Measurements from ENCODE around the gene PIK3CA. TPM values are rescaled to one million over a fixed set of nuclear protein-coding genes. Genes with fewer than 3 reads are reported as not detected.
A peak's percentile ranks its signal among the peaks of the same experiment; 100 is the strongest.

Gene PIK3CA
- total RNA-seq, 1 experiment from 2014 or later: 20.7 TPM

- no TSS peak for BruUV-seq (replicated peaks)
- no peak overlapping the region for H3K27ac Mint-ChIP-seq (ENCODE audit: low read depth, unreplicated experiment)
- POLR2A ChIA-PET: interaction anchor here (0.5 to 8.1 kb wide), 4 partner anchors 11 to 1525 kb away, joined by 3 to 67 read pairs (median 18); partner anchors contain the start of gene PIK3CA
- DNase-seq (ENCODE audit: unreplicated experiment): peak; percentile 15
- CTCF ChIA-PET: interaction anchor here (1.4 kb wide), 1 partner anchor 36 kb away, joined by 4 read pairs; no protein-coding TSS in a partner anchor
- no peak overlapping the region for H3K4me3 Mint-ChIP-seq (ENCODE audit: unreplicated experiment)
- H3K9me3 Mint-ChIP-seq (ENCODE audit: unreplicated experiment): no peaks in the 10 kb centered on the region
- H3K36me3 Mint-ChIP-seq (ENCODE audit: insufficient read depth, unreplicated experiment): no peaks in the 10 kb centered on the region
- intact Hi-C loops (cut with micrococcal nuclease): no loop called here
- no peaks in the 10 kb centered on the region for H3K27me3 Mint-ChIP-seq (ENCODE audit: insufficient read depth, unreplicated experiment)
- H3K4me1 Mint-ChIP-seq (ENCODE audit: insufficient read depth, unreplicated experiment): peaks cover 24% of the 10 kb centered on the region
- TF ChIP-seq CTCF (IDR thresholded peaks at IDR 0.05; ENCODE audit: unreplicated experiment): no peak
Observed at GRCh38 chr3:179182902-179183301, 34.7 kb downstream of the PIK3CA start.

GRCh38 chr3:179184826-179185225 is 36.7 kb downstream of the PIK3CA start:
- no peaks in the 10 kb centered on the region for H3K36me3 Mint-ChIP-seq (ENCODE audit: insufficient read depth, unreplicated experiment)
- no peak for TF ChIP-seq CTCF (IDR thresholded peaks at IDR 0.05; ENCODE audit: unreplicated experiment)
- H3K4me1 Mint-ChIP-seq (ENCODE audit: insufficient read depth, unreplicated experiment): peaks cover 24% of the 10 kb centered on the region
- POLR2A ChIA-PET: interaction anchor here (0.9 to 8.1 kb wide), 5 partner anchors 9 to 42 kb away, joined by 3 to 67 read pairs (median 5); partner anchors contain the start of gene PIK3CA
- H3K4me3 Mint-ChIP-seq (ENCODE audit: unreplicated experiment): no peak overlapping the region
- DNase-seq (ENCODE audit: unreplicated experiment): no peak
- H3K27me3 Mint-ChIP-seq (ENCODE audit: insufficient read depth, unreplicated experiment): no peaks in the 10 kb centered on the region
- no peak overlapping the region for H3K27ac Mint-ChIP-seq (ENCODE audit: low read depth, unreplicated experiment)
- H3K9me3 Mint-ChIP-seq (ENCODE audit: unreplicated experiment): no peaks in the 10 kb centered on the region
- intact Hi-C loops (cut with micrococcal nuclease): no loop called here
- BruUV-seq (replicated peaks): no TSS peak
- CTCF ChIA-PET: interaction anchor here (0.7 to 1.6 kb wide), 5 partner anchors 10 to 136 kb away, joined by 3 to 6 read pairs (median 3); no protein-coding TSS in a partner anchor

DNA sequence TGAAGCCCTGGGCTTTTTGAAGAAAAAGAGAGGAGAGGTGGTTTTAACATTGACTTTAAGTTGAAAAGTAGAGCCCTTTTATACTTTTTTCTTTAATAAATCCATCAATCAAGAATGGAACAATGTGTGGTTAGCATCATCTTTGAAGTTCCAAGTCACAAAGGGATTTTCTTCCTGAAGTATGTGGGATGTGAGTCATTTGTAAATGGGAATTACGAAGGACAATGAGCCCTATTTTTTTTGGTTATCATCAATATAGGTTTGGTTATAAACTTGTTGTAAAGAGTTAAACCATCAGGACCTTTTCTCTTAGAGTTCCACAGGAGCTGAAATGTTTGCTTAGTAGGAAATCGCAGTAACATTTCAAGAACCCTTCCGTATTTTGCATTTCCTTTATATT is 38.3 kb downstream of the PIK3CA start:
- Mint-ChIP-seq H3K4me1 (ENCODE audit: insufficient read depth, unreplicated experiment) (peaks cover 24% of the 10 kb centered on the region), H3K4me3 (ENCODE audit: unreplicated experiment) (no peak overlapping the region), H3K27ac (ENCODE audit: low read depth, unreplicated experiment) (no peak overlapping the region), H3K36me3 (ENCODE audit: insufficient read depth, unreplicated experiment) (no peaks in the 10 kb centered on the region), H3K27me3 (ENCODE audit: insufficient read depth, unreplicated experiment) (no peaks in the 10 kb centered on the region), H3K9me3 (ENCODE audit: unreplicated experiment) (no peaks in the 10 kb centered on the region)
- POLR2A ChIA-PET: interaction anchor here (8.1 kb wide), 1 partner anchor 37 kb away, joined by 67 read pairs; the partner anchor contains the start of gene PIK3CA
- TF ChIP-seq CTCF (IDR thresholded peaks at IDR 0.05; ENCODE audit: unreplicated experiment): no peak
- CTCF ChIA-PET: interaction anchor here (0.5 to 2.2 kb wide), 4 partner anchors 103 to 142 kb away, joined by 3 to 5 read pairs (median 4); no protein-coding TSS in a partner anchor
- BruUV-seq (replicated peaks): no TSS peak
- intact Hi-C loops (cut with micrococcal nuclease): no loop called here
- no peak for DNase-seq (ENCODE audit: unreplicated experiment)

- no peaks in the 10 kb centered on the region for H3K36me3 Mint-ChIP-seq (ENCODE audit: insufficient read depth, unreplicated experiment)
- DNase-seq (ENCODE audit: unreplicated experiment): no peak
- CTCF ChIA-PET: interaction anchor here (0.7 kb wide), 2 partner anchors 143 to 217 kb away, joined by 3 to 4 read pairs; no protein-coding TSS in a partner anchor
- peaks cover 9% of the 10 kb centered on the region for H3K4me1 Mint-ChIP-seq (ENCODE audit: insufficient read depth, unreplicated experiment)
- H3K27ac Mint-ChIP-seq (ENCODE audit: low read depth, unreplicated experiment): no peak overlapping the region
- no peak for TF ChIP-seq CTCF (IDR thresholded peaks at IDR 0.05; ENCODE audit: unreplicated experiment)
- POLR2A ChIA-PET: no interaction called here
- no TSS peak for BruUV-seq (replicated peaks)
- no peaks in the 10 kb centered on the region for H3K27me3 Mint-ChIP-seq (ENCODE audit: insufficient read depth, unreplicated experiment)
- H3K9me3 Mint-ChIP-seq (ENCODE audit: unreplicated experiment): no peaks in the 10 kb centered on the region
- H3K4me3 Mint-ChIP-seq (ENCODE audit: unreplicated experiment): no peak overlapping the region
- intact Hi-C loops (cut with micrococcal nuclease): no loop called here
Observed at GRCh38 chr3:179189759-179190158, 41.6 kb downstream of the PIK3CA start.
